B cell (primary cell): ENCODE results near the gene PTPRG. TPM values are rescaled to one million over a fixed set of nuclear protein-coding genes. Genes with fewer than 3 reads are reported as not detected.

Experiments
- ATAC-seq: fragments of 200-7000 bp; cut with Tn5 transposase; one replicate; pipeline ENCODE4 v1.10.0; 2021; ENCODE audit warnings: low read depth, mild to moderate bottlenecking, moderate number of reproducible peaks, moderate library complexity
- CTCF ChIA-PET: fragments of 350-600 bp; sonication (Branson Sonifier 250); formaldehyde crosslinking; loops from one replicate; lab custom pipeline; 2021; ENCODE audit warnings: antibody characterized with exemption, inconsistent platforms; lab: Charles Lee
- POLR2A ChIA-PET: fragments of 350-600 bp; sonication (Branson Sonifier 250); formaldehyde crosslinking; loops from one replicate; lab custom pipeline; 2021; ENCODE audit warnings: antibody characterized with exemption; lab: Charles Lee
- DNase-seq: peaks from one replicate; pipeline ENCODE4 v3.0.0; 2013
- H2AFZ ChIP-seq: 2 replicates; pipeline ENCODE4 v1.6.1; 2012; ENCODE audit warnings: mild to moderate bottlenecking, low read depth, low read length; ENCODE audit not compliant: insufficient read depth, poor library complexity, severe bottlenecking
- H3K27ac ChIP-seq, 2 donors: 1 replicate in 1 of 2; 2 replicates in 1 of 2; pipeline ENCODE4 v1.5.1; 2012 to 2013; ENCODE audit warnings: low read length in 2 of 2, mild to moderate bottlenecking in 2 of 2, moderate library complexity in 1 of 2
- H3K27me3 ChIP-seq, 4 experiments: fragments of 200-600 bp in 1 of 4; sonication (generic) in 1 of 4; replicated peaks in 1 of 4; 1 replicate in 2 of 4; 2 replicates in 2 of 4; pipeline versions ENCODE4 v1.6.1 to v1.7.0; 2013 to 2016; ENCODE audit warnings: low read length in 3 of 4, mild to moderate bottlenecking in 2 of 4, mixed read lengths in 1 of 4, moderate library complexity in 1 of 4; ENCODE audit not compliant: insufficient read depth in 4 of 4, control insufficient read depth in 3 of 4; ENCODE audit errors: control extremely low read depth in 1 of 4
- H3K36me3 ChIP-seq, 2 experiments: replicated peaks in 1 of 2; 1 replicate in 1 of 2; 2 replicates in 1 of 2; pipeline versions ENCODE4 v1.6.1 to v1.7.1; 2013; ENCODE audit warnings: low read length in 1 of 2; ENCODE audit not compliant: insufficient read depth in 2 of 2, control insufficient read depth in 1 of 2; ENCODE audit errors: control extremely low read depth in 1 of 2, extremely low read depth in 1 of 2
- H3K4me1 ChIP-seq, 2 donors: fragments of 200-600 bp in 1 of 2; sonication (generic) in 1 of 2; 1 replicate in 1 of 2; 2 replicates in 1 of 2; pipeline versions ENCODE4 v1.5.1 to v1.6.1; 2013 to 2017; ENCODE audit warnings: low read length in 2 of 2; ENCODE audit not compliant: control insufficient read depth in 2 of 2, insufficient read depth in 2 of 2
- H3K4me2 ChIP-seq: replicated peaks from 2 replicates; pipeline ENCODE3; 2012; ENCODE audit warnings: mild to moderate bottlenecking, low read depth, low read length; ENCODE audit not compliant: poor library complexity, severe bottlenecking
- H3K4me3 ChIP-seq, 5 experiments: fragments of 200-600 bp in 1 of 5; sonication (generic) in 1 of 5; 1 replicate in 3 of 5; 2 replicates in 2 of 5; pipeline versions ENCODE4 v1.5.1 to v1.7.0; 2011 to 2016; ENCODE audit warnings: low read length in 4 of 5, mild to moderate bottlenecking in 4 of 5, low read depth in 2 of 5, control low read depth in 1 of 5, moderate library complexity in 1 of 5; ENCODE audit not compliant: insufficient read depth in 1 of 5; ENCODE audit errors: control extremely low read depth in 1 of 5, extremely low read depth in 1 of 5
- H3K79me2 ChIP-seq: fragments of 200-600 bp; sonication (generic); one replicate; pipeline ENCODE4 v1.6.0; 2016; ENCODE audit warnings: low read length; ENCODE audit not compliant: control insufficient read depth, insufficient read depth
- H3K9ac ChIP-seq: fragments of 200-600 bp; sonication (generic); 2 replicates; pipeline ENCODE4 v1.6.1; 2017; ENCODE audit warnings: mild to moderate bottlenecking, low read length, moderate library complexity
- H3K9me3 ChIP-seq, 3 donors: one replicate each; pipeline versions ENCODE4 v1.6.1 to v1.7.1; 2013; ENCODE audit warnings: low read length in 2 of 3; ENCODE audit not compliant: control insufficient read depth in 2 of 3, insufficient read depth in 1 of 3; ENCODE audit errors: control extremely low read depth in 1 of 3
- H4K20me1 ChIP-seq: 2 replicates; pipeline ENCODE4 v1.6.0; 2012; ENCODE audit warnings: mild to moderate bottlenecking, low read length; ENCODE audit not compliant: insufficient read depth, control insufficient read depth, poor library complexity, severe bottlenecking
- H3K27ac Mint-ChIP-seq: one replicate; pipeline ENCODE4 v1.8.0; 2021; ENCODE audit warnings: mixed read lengths
- H3K27me3 Mint-ChIP-seq: one replicate; pipeline ENCODE4 v1.8.0; 2021; ENCODE audit warnings: mixed read lengths
- H3K4me1 Mint-ChIP-seq: one replicate; pipeline ENCODE4 v1.8.0; 2021; ENCODE audit warnings: mixed read lengths
- H3K4me3 Mint-ChIP-seq: one replicate; pipeline ENCODE4 v1.8.0; 2021; ENCODE audit warnings: mixed read lengths
- H3K9me3 Mint-ChIP-seq: one replicate; pipeline ENCODE4 v1.8.0; 2022; ENCODE audit warnings: mixed read lengths; ENCODE audit not compliant: insufficient read depth
- EZH2 ChIP-seq: IDR thresholded peaks from 2 replicates; pipeline ENCODE4 v1.6.1; 2012; ENCODE audit warnings: borderline replicate concordance, low read depth, mild to moderate bottlenecking, moderate library complexity, low read length; ENCODE audit not compliant: insufficient read depth, poor library complexity, severe bottlenecking
- WGBS: methylation state at CpG from one replicate; pipeline ENCODE4 v1.1.5; 2013; ENCODE audit warnings: missing lambda C conversion rate; ENCODE audit not compliant: insufficient coverage; 5-methylcytosine and 5-hydroxymethylcytosine counted together
- intact Hi-C: fragments of 100-400 bp; cut with micrococcal nuclease; formaldehyde crosslinking; loops from one replicate; pipeline ENCODE4 v1.10.0; 2022
- polyA plus RNA-seq: library from polyadenylated mRNA; depleted of rRNA; stranded (reverse); fragments of >200 nt; gene quantifications from 2 replicates; pipeline ENCODE4 v1.2.3, GENCODE V29; 2012
- total RNA-seq, 2 donors: library from RNA; stranded (reverse); fragments of 120-200 nt in 1 of 2; gene quantifications; 1 replicate in 1 of 2; 2 replicates in 1 of 2; pipeline versions ENCODE4 v1.2.3 to v1.2.4, GENCODE V29; 2013 to 2022
- TF ChIP-seq, protein P1 (sequence below): fragments of 200-600 bp; IDR thresholded peaks from one replicate; pipeline ENCODE4 v1.8.0; 2022; ENCODE audit warnings: antibody characterized with exemption, mild to moderate bottlenecking

The PTPRG gene
- total and polyA plus RNA-seq, 2 donors (not counting 1 experiment from before 2014, with no cell fraction given), result 0.12 to 1.3 TPM

DNA sequence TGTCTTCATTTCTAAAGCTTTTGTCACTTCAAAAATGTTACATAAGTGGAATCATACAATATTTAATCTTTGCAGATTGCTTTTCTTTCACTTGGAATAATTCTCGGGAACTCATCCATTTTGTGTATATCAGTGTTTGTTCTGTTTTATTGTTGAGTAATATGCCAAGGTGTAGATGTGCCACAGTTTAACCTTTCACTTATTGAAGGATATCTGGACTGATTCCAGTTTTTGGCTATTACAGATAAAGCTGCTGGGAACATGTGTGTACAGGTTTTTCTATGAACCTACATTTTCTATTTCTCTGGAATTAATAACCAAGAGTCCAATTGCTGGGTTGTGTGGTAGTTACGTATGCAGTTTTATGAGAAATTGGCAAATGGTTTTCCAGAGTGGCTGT lies 334.9 kb downstream of the PTPRG start:
- no peak overlapping the region for H3K27ac Mint-ChIP-seq
- ATAC-seq, result no peak

DNA sequence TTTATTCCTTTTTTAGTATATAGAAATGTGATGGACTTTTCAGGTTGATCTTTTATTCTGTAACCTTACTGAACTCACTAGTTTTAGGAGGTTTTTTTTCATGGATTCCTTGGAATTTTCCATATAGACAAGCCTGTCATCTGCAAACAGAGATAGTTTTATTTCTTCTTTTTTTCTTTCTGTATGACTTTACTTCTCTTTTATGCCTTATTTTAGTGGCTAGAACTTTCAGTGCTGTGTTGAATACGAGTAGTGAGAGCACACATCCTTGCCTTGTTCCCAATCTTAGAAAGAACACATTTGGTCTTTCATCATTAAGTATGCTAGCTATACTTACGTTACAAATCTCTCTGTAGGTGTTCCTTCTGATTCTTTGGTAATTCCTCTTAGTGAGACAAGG lies 336.5 kb downstream of the PTPRG start:
- H3K9me3 Mint-ChIP-seq, result no peaks in the 10 kb centered on the region
- no peak overlapping the region for H3K27ac Mint-ChIP-seq
- ATAC-seq, result no peak
- Histone ChIP-seq H3K4me3 (no peak overlapping the region), H3K27me3 (no peaks in the 10 kb centered on the region), H3K36me3 (no peaks in the 10 kb centered on the region), H3K9me3 (no peaks in the 10 kb centered on the region), H3K27ac (no peak overlapping the region), H3K4me2 (no peak overlapping the region), H2AFZ (no peak overlapping the region), H4K20me1 (no peaks in the 10 kb centered on the region), H3K9ac (no peak overlapping the region), H3K79me2 (no peaks in the 10 kb centered on the region), H3K4me1 (peaks cover 0 to 6% of the 10 kb centered on the region in 2 donors)
- H3K4me1 Mint-ChIP-seq, result peaks cover 9% of the 10 kb centered on the region
- DNase-seq, result no peak
- POLR2A ChIA-PET, result no interaction called here
- H3K27me3 Mint-ChIP-seq, result peaks cover 3% of the 10 kb centered on the region
- WGBS, result no CpG with 5 or more reads among the region's 2 CpGs
- TF ChIP-seq, protein P1, sequence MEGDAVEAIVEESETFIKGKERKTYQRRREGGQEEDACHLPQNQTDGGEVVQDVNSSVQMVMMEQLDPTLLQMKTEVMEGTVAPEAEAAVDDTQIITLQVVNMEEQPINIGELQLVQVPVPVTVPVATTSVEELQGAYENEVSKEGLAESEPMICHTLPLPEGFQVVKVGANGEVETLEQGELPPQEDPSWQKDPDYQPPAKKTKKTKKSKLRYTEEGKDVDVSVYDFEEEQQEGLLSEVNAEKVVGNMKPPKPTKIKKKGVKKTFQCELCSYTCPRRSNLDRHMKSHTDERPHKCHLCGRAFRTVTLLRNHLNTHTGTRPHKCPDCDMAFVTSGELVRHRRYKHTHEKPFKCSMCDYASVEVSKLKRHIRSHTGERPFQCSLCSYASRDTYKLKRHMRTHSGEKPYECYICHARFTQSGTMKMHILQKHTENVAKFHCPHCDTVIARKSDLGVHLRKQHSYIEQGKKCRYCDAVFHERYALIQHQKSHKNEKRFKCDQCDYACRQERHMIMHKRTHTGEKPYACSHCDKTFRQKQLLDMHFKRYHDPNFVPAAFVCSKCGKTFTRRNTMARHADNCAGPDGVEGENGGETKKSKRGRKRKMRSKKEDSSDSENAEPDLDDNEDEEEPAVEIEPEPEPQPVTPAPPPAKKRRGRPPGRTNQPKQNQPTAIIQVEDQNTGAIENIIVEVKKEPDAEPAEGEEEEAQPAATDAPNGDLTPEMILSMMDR, result no peak
- no peak for TF ChIP-seq EZH2
- H3K4me3 Mint-ChIP-seq, result no peak overlapping the region
- CTCF ChIA-PET, result no interaction called here
- intact Hi-C loops, result no loop called here

More for the DNA sequence above, 334.9 kb downstream of the PTPRG start:
- no peak overlapping the region for H3K4me3 ChIP-seq
- TF ChIP-seq, protein P1, result no peak
- no peak for TF ChIP-seq EZH2
- Mint-ChIP-seq H3K9me3 (no peaks in the 10 kb centered on the region), H3K4me3 (no peak overlapping the region), H3K27me3 (peaks cover 3% of the 10 kb centered on the region), H3K4me1 (peaks cover 9% of the 10 kb centered on the region)
- H3K36me3 ChIP-seq, result no peaks in the 10 kb centered on the region
- no peak overlapping the region for H3K27ac ChIP-seq
- no peak overlapping the region for H3K4me2 ChIP-seq
- no peaks in the 10 kb centered on the region for H3K79me2 ChIP-seq
- intact Hi-C loops, result no loop called here
- no CpG with 5 or more reads among the region's 2 CpGs for WGBS
- H2AFZ ChIP-seq, result no peak overlapping the region
- no peak overlapping the region for H3K9ac ChIP-seq
- ChIA-PET CTCF (no interaction called here), POLR2A (no interaction called here)
- H3K27me3 ChIP-seq, result no peaks in the 10 kb centered on the region
- peaks cover 0 to 6% of the 10 kb centered on the region in 2 donors for H3K4me1 ChIP-seq
- DNase-seq, result no peak
- H3K9me3 ChIP-seq, result no peaks in the 10 kb centered on the region
- no peaks in the 10 kb centered on the region for H4K20me1 ChIP-seq
